Neural progenitor cell (in vitro differentiated cells): ENCODE results near the gene GCC1.

Experiments
- CTCF ChIP-seq: fragments of 200-600 bp; sonication (generic); IDR thresholded peaks from 2 replicates; pipeline ENCODE4 v1.5.1; 2017; ENCODE audit warnings: antibody characterized with exemption, mild to moderate bottlenecking
- EZH2 ChIP-seq: fragments of 200-600 bp; sonication (generic); IDR thresholded peaks from 2 replicates; pipeline ENCODE4 v1.6.1; 2017; ENCODE audit warnings: antibody characterized with exemption, mild to moderate bottlenecking, moderate library complexity
- EZH2phosphoT487 ChIP-seq: fragments of 200-600 bp; sonication (generic); IDR thresholded peaks from 2 replicates; pipeline ENCODE4 v1.6.1; 2017; ENCODE audit warnings: antibody characterized with exemption

- TF ChIP-seq CTCF (no peak), EZH2 (no peak), EZH2phosphoT487 (no peak)
These were observed 31.3 kb upstream of the GCC1 start for GRCh38 chr7:127616724-127617123.
